Thyroid gland (tissue), 4 donors: ENCODE results near the gene SPARC. TPM values are rescaled to one million over a fixed set of nuclear protein-coding genes. Genes with fewer than 3 reads are reported as not detected.

Experiments
- DNase-seq, 2 donors: peaks; one replicate each; pipeline ENCODE4 v3.0.0-alpha.2; 2019
- H3K27ac ChIP-seq, 3 donors: fragments of 200-600 bp; sonication (generic); 1 replicate in 2 of 3; 2 replicates in 1 of 3; pipeline ENCODE4 v1.5.1; 2016 to 2019; ENCODE audit warnings: mild to moderate bottlenecking in 1 of 3, moderate library complexity in 1 of 3
- H3K27me3 ChIP-seq: fragments of 200-600 bp; sonication (generic); one replicate; pipeline ENCODE4 v1.5.1; 2019
- H3K36me3 ChIP-seq, 2 donors: fragments of 200-600 bp; sonication (generic); one replicate each; pipeline ENCODE4 v1.5.1; 2016 to 2019
- H3K4me1 ChIP-seq, 2 donors: fragments of 200-600 bp; sonication (generic); one replicate each; pipeline ENCODE4 v1.5.1; 2017 to 2019
- H3K4me3 ChIP-seq, 3 donors: fragments of 200-600 bp; sonication (generic); replicated peaks in 1 of 3; 1 replicate in 2 of 3; 2 replicates in 1 of 3; pipeline ENCODE4 v1.5.1; 2016; ENCODE audit warnings: mild to moderate bottlenecking in 1 of 3
- H3K9me3 ChIP-seq: fragments of 200-600 bp; sonication (generic); one replicate; pipeline ENCODE4 v1.5.1; 2017
- POLR2A ChIP-seq, 2 donors: fragments of 450-650 bp; IDR thresholded peaks; one replicate each; pipeline ENCODE4 v1.6.1; 2017; ENCODE audit warnings: antibody characterized with exemption in 2 of 2, mild to moderate bottlenecking in 2 of 2, moderate library complexity in 1 of 2
- WGBS, 2 donors: methylation state at CpG; one replicate each; pipeline ENCODE4 v1.1.5; 2017; 5-methylcytosine and 5-hydroxymethylcytosine counted together
- intact Hi-C: fragments of 100-400 bp; cut with DNase I; formaldehyde crosslinking; loops from one replicate; pipeline ENCODE4 v1.15.1; 2023
- total RNA-seq, 4 donors: library from RNA; depleted of rRNA; stranded (reverse); fragments of >200 nt; gene quantifications; one replicate each; pipeline ENCODE4 v1.2.3, GENCODE V29; 2016
- TF ChIP-seq, protein P1 (sequence below), 6 experiments: fragments of 200-600 bp in 3 of 6; fragments of 450-650 bp in 3 of 6; sonication (generic) in 3 of 6; IDR thresholded peaks; one replicate each; pipeline ENCODE4 v1.5.1; 2016 to 2019; ENCODE audit warnings: antibody characterized with exemption in 6 of 6, mild to moderate bottlenecking in 2 of 6, inconsistent platforms in 1 of 6, moderate library complexity in 1 of 6

The SPARC gene
- total RNA-seq, 4 donors from 2014 or later: 302 to 327 (median 309) TPM

DNA sequence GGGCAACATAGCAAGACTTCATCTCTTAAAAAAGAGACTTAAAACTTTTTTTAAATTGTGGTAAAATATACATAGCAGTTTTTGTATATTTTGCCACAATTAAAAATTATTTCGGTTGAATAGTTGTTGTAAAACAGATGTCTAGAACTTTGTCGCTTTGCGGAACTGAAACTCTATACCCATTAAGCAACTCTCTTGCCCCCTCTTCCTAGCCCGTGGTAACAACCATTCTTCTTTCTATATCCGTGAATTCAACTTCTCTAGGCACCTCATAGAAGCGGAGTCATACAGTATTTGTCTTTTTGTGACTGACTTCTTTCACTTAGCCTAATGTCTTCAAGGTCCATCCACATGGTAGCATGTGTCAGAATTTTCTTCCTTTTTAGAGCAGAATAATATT is 43.3 kb downstream of the SPARC start:
- no peak for DNase-seq
- WGBS, 2 donors: 82 to 95% methylated on average over 6 of the region's 6 CpGs
- intact Hi-C loops: no loop called here
- Histone ChIP-seq H3K36me3 (no peaks in the 10 kb centered on the region), H3K4me1 (no peaks in the 10 kb centered on the region), H3K9me3 (no peaks in the 10 kb centered on the region), H3K27ac (no peak overlapping the region), H3K4me3 (no peak overlapping the region), H3K27me3 (no peaks in the 10 kb centered on the region)
- TF ChIP-seq, protein P1, sequence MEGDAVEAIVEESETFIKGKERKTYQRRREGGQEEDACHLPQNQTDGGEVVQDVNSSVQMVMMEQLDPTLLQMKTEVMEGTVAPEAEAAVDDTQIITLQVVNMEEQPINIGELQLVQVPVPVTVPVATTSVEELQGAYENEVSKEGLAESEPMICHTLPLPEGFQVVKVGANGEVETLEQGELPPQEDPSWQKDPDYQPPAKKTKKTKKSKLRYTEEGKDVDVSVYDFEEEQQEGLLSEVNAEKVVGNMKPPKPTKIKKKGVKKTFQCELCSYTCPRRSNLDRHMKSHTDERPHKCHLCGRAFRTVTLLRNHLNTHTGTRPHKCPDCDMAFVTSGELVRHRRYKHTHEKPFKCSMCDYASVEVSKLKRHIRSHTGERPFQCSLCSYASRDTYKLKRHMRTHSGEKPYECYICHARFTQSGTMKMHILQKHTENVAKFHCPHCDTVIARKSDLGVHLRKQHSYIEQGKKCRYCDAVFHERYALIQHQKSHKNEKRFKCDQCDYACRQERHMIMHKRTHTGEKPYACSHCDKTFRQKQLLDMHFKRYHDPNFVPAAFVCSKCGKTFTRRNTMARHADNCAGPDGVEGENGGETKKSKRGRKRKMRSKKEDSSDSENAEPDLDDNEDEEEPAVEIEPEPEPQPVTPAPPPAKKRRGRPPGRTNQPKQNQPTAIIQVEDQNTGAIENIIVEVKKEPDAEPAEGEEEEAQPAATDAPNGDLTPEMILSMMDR (IDR thresholded peaks at IDR 0.05): no peak
- TF ChIP-seq POLR2A (IDR thresholded peaks at IDR 0.05): no peak

DNA sequence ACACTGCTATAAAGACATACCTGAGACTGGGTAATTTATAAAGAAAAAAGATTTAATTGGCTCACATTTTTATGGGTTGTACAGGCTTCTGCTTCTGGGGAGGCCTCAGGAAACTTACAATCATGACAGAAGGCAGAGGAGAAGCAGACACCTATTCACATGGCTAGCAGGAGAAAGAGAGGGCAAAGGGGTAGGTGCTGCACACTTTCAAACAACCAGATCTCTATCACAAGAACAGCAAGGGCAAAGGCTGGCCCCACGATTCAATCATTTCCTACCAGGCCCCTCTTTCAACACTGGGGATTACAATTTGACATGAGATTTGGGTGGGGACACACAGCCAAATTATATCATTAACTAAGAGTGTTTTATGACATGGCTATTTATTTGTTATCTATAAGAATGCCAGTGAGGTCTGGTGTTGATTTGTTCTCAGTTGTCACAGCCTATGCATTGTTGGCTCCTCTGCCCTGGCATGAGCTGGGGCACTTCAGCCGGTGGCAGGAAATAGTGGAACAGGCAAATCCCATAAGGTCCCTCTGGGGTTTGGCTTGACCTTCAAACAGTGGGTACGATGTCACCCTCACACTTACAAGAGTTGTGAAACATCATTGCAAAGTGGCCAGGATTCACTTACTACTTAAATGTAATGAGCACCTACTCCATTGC is 44.1 kb downstream of the SPARC start:
- H3K9me3 ChIP-seq: no peaks in the 10 kb centered on the region
- no peak overlapping the region for H3K27ac ChIP-seq
- 76 to 79% methylated on average over 3 of the region's 3 CpGs for WGBS, 2 donors
- DNase-seq: no peak
- no peaks in the 10 kb centered on the region for H3K27me3 ChIP-seq
- no peak for TF ChIP-seq POLR2A (IDR thresholded peaks at IDR 0.05)
- TF ChIP-seq, protein P1 (IDR thresholded peaks at IDR 0.05): no peak
- H3K4me3 ChIP-seq: no peak overlapping the region
- intact Hi-C loops: no loop called here
- no peaks in the 10 kb centered on the region for H3K36me3 ChIP-seq
- no peaks in the 10 kb centered on the region for H3K4me1 ChIP-seq

DNA sequence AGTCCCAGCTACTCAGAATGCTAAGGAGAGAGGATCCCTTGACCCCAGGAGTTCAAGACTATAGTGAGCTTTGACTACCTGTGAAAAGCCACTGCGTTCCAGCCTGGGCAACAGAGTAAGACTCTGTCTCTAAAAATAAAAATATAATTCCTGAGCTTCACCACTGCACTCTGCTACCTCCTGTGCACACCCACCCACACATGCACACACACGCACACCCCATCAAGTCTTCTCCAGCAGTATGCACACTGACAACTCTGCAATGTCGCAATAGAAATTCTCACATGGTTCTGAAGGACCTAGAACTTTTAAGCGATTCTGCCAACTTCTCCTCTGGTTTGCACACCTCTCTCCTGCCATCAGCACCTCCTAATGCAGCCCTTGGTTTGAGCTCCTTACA is 48.1 kb downstream of the SPARC start:
- H3K4me1 ChIP-seq: no peaks in the 10 kb centered on the region
- H3K27ac ChIP-seq: no peak overlapping the region
- no peak for DNase-seq
- H3K9me3 ChIP-seq: no peaks in the 10 kb centered on the region
- TF ChIP-seq, protein P1 (IDR thresholded peaks at IDR 0.05): no peak
- no peak for TF ChIP-seq POLR2A (IDR thresholded peaks at IDR 0.05)
- H3K4me3 ChIP-seq: no peak overlapping the region
- 85 to 89% methylated on average over 4 of the region's 4 CpGs for WGBS, 2 donors
- intact Hi-C loops: no loop called here
- H3K27me3 ChIP-seq: no peaks in the 10 kb centered on the region
- H3K36me3 ChIP-seq: no peaks in the 10 kb centered on the region

DNA sequence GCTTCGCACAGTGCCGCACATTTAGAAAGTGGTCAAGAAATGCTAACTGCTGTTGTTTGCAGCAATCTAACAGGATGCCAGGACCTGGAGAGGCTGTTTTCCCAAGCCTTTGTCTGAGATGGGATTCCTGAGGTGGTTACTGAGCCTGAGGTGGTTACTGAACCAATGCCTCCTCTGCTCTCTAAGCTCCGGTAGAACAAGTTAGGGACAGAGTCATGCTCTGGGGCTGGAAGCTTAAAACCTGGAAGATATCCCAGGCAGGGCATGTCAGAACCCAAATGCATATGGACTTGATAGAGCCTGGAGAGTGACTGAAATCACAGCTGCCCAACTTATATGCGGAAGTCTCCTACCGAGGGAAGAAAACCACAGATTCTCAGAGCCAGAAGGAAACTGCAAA is 49.0 kb downstream of the SPARC start:
- Histone ChIP-seq H3K9me3 (no peaks in the 10 kb centered on the region), H3K4me3 (no peak overlapping the region), H3K4me1 (no peaks in the 10 kb centered on the region), H3K36me3 (no peaks in the 10 kb centered on the region), H3K27ac (no peak overlapping the region), H3K27me3 (no peaks in the 10 kb centered on the region)
- intact Hi-C loops: no loop called here
- TF ChIP-seq, protein P1 (IDR thresholded peaks at IDR 0.05): no peak
- no peak for TF ChIP-seq POLR2A (IDR thresholded peaks at IDR 0.05)
- peak; percentile 7 to 20 for DNase-seq
- WGBS, 2 donors: 31 to 57% methylated on average over 5 of the region's 5 CpGs

DNA sequence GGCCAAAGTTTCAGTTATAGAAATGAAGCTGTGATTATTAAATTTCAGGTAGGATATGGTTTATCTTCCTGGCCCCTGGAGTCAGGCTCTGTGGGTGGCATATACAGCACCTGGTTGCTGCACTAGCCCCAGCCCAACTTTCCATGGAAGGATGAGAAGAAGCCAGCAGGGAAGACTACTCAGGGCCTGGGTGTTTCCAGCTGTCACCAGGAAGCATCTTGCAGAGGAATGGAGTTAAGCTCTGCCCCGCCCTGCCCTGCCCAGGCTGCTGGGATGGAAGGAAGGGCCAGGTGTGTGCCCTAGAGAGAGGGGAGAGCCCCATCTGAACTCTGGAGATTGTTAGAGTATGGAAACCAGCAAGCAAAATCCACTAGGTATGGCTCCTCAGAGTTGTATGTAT is 52.8 kb downstream of the SPARC start:
- TF ChIP-seq, protein P1 (IDR thresholded peaks at IDR 0.05): no peak
- TF ChIP-seq POLR2A (IDR thresholded peaks at IDR 0.05): no peak
- WGBS, 2 donors: 86 to 91% methylated on average over 1 of the region's 1 CpG
- no peak for DNase-seq
- Histone ChIP-seq H3K27me3 (no peaks in the 10 kb centered on the region), H3K4me3 (no peak overlapping the region), H3K9me3 (no peaks in the 10 kb centered on the region), H3K27ac (no peak overlapping the region), H3K36me3 (no peaks in the 10 kb centered on the region), H3K4me1 (no peaks in the 10 kb centered on the region)
- intact Hi-C loops: no loop called here
